ENCODE results near the gene PDGFD. TPM values are rescaled to one million over a fixed set of nuclear protein-coding genes. Genes with fewer than 3 reads are reported as not detected.
A peak's percentile ranks its signal among the peaks of the same experiment; 100 is the strongest.

The PDGFD gene
- total RNA-seq, 1 donor, result 6.9 TPM

- TF ChIP-seq CTCF (IDR thresholded peaks at IDR 0.05; ENCODE audit: insufficient read depth, low read depth, low read length), result no peak
- no peak overlapping the region for H3K4me3 ChIP-seq (ENCODE audit: low read depth, low read length)
- DNase-seq (ENCODE audit: low read depth), result peak; percentile 56
These were observed 135.3 kb downstream of the PDGFD start for GRCh38 chr11:104028476-104029263.

- H3K4me3 ChIP-seq (ENCODE audit: low read depth, low read length), result no peak overlapping the region
- no peak for TF ChIP-seq CTCF (IDR thresholded peaks at IDR 0.05; ENCODE audit: insufficient read depth, low read depth, low read length)
- DNase-seq (ENCODE audit: low read depth), result no peak
These were observed 139.4 kb downstream of the PDGFD start for GRCh38 chr11:104024572-104024971.

- no peak for DNase-seq (ENCODE audit: low read depth)
- H3K4me3 ChIP-seq (ENCODE audit: low read depth, low read length), result no peak overlapping the region
- TF ChIP-seq CTCF (IDR thresholded peaks at IDR 0.05; ENCODE audit: insufficient read depth, low read depth, low read length), result no peak
These were observed 148.1 kb downstream of the PDGFD start for GRCh38 chr11:104015649-104016415.

GRCh38 chr11:104011044-104011443 is 152.9 kb downstream of the PDGFD start:
- TF ChIP-seq CTCF (IDR thresholded peaks at IDR 0.05; ENCODE audit: insufficient read depth, low read depth, low read length), result no peak
- DNase-seq (ENCODE audit: low read depth), result no peak
- H3K4me3 ChIP-seq (ENCODE audit: low read depth, low read length), result no peak overlapping the region

GRCh38 chr11:104009744-104010143 is 154.2 kb downstream of the PDGFD start:
- no peak for TF ChIP-seq CTCF (IDR thresholded peaks at IDR 0.05; ENCODE audit: insufficient read depth, low read depth, low read length)
- DNase-seq (ENCODE audit: low read depth), result no peak

GRCh38 chr11:104005234-104005855 is 158.6 kb downstream of the PDGFD start:
- no peak for TF ChIP-seq CTCF (IDR thresholded peaks at IDR 0.05; ENCODE audit: insufficient read depth, low read depth, low read length)
- no peak overlapping the region for H3K4me3 ChIP-seq (ENCODE audit: low read depth, low read length)
- DNase-seq (ENCODE audit: low read depth), result peak; percentile 53

More at GRCh38 chr11:104009744-104010143, 154.2 kb downstream of the PDGFD start:
- no peak overlapping the region for H3K4me3 ChIP-seq (ENCODE audit: low read depth, low read length)
